GM12878 (cell line): Measurements from ENCODE around the gene TPK1. TPM values are rescaled to one million over a fixed set of nuclear protein-coding genes. Genes with fewer than 3 reads are reported as not detected.

ENCODE experiments used
- CUX1 ChIP-seq: IDR thresholded peaks from 2 replicates; pipeline ENCODE4 v1.6.1; 2012; ENCODE audit warnings: improper control_type of control experiment, low read depth, low read length; ENCODE audit not compliant: insufficient replicate concordance
- HDGF ChIP-seq: fragments of 450-650 bp; IDR thresholded peaks from 2 replicates; pipeline ENCODE4 v1.6.1; 2016; ENCODE audit warnings: antibody characterized with exemption
- NFIC ChIP-seq: IDR thresholded peaks from 2 replicates; pipeline ENCODE4 v1.6.1; 2012; ENCODE audit warnings: low read depth, mild to moderate bottlenecking, inconsistent platforms, low read length, moderate library complexity
- YBX1 ChIP-seq: fragments of 450-650 bp; IDR thresholded peaks from 2 replicates; pipeline ENCODE4 v1.6.1; 2016; ENCODE audit warnings: antibody characterized with exemption
- ZNF687 ChIP-seq: fragments of 450-650 bp; IDR thresholded peaks from 2 replicates; pipeline ENCODE4 v1.6.1; 2017; ENCODE audit warnings: mild to moderate bottlenecking, moderate library complexity
- polyA plus RNA-seq, 11 experiments: library from polyadenylated mRNA; depleted of rRNA in 4 of 11; unstranded in 6 of 11; stranded (reverse) in 5 of 11; fragments of >200 nt; fragmentation: Nextera tagmentation in 4 of 11; fragmentation: Illumina TruSeq in 1 of 11; extraction: Ambion mirVana in 4 of 11; extraction: Trizol in 1 of 11; gene quantifications; 1 replicate in 1 of 11; 2 replicates in 10 of 11; pipeline versions ENCODE4 v1.2.1 to v1.2.3, GENCODE V29; 2011 to 2016; ENCODE audit warnings: inconsistent platforms in 2 of 11, missing spikeins in 2 of 11, low read depth in 1 of 11
- total RNA-seq, 4 experiments: library from RNA; depleted of rRNA in 3 of 4; stranded (reverse); fragments of >200 nt in 3 of 4; fragmentation: Illumina TruSeq in 1 of 4; extraction: Trizol in 1 of 4; gene quantifications; 2 replicates each; pipeline versions ENCODE4 v1.2.1 to v1.2.3, GENCODE V29; 2013 to 2021

Gene TPK1
- total and polyA plus RNA-seq, 10 of the 15 experiments (the other 5 are each of a cell fraction or from before 2014, with no cell fraction given): 7.1 to 19.0 (median 9.3) TPM

- TF ChIP-seq CUX1 (no peak), NFIC (no peak), HDGF (no peak), ZNF687 (no peak), YBX1 (no peak)
Observed at GRCh38 chr7:144853542-144853941, 17.7 kb upstream of the TPK1 start (continued).
